HG03565 (cell line): ENCODE measurements around the gene TMEM198.

Experiments used
- ATAC-seq: cut with Tn5 transposase; IDR thresholded peaks from one replicate; pipeline ENCODE4 v1.9.1; 2021; ENCODE audit warnings: mild to moderate bottlenecking, moderate library complexity; ENCODE audit not compliant: unreplicated experiment

The TMEM198 gene

GRCh38 chr2:219560893-219561178, 17.0 kb downstream of the TMEM198 start:
- no peak for ATAC-seq

- no peak for ATAC-seq
Observed at GRCh38 chr2:219561179-219562048, 17.6 kb downstream of the TMEM198 start.

- no peak for ATAC-seq
Observed at GRCh38 chr2:219562049-219563020, 18.5 kb downstream of the TMEM198 start.

- no peak for ATAC-seq
Observed at GRCh38 chr2:219563271-219563928, 19.6 kb downstream of the TMEM198 start.

GRCh38 chr2:219565130-219566080, 21.6 kb downstream of the TMEM198 start:
- no peak for ATAC-seq

DNA sequence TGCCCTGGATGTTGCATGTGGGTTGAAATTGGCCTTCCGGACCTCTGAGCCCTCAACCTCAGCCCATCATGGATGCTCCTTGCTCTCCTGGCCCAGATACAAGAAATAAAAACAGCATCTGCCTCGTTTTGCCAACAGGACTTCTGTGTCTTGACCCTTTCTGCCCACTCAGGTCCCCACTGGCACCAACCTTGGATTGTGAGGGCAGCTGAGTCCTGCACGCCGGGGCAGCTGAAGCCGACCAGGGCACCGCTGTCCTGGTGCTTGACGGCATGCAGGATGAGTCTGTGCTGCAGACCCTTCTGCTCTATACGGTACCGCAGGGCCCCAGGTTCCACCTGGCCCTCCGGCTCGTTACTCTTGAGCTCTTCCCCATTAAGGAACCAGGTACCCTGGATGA, 22.8 kb downstream of the TMEM198 start:
- ATAC-seq = no peak

DNA sequence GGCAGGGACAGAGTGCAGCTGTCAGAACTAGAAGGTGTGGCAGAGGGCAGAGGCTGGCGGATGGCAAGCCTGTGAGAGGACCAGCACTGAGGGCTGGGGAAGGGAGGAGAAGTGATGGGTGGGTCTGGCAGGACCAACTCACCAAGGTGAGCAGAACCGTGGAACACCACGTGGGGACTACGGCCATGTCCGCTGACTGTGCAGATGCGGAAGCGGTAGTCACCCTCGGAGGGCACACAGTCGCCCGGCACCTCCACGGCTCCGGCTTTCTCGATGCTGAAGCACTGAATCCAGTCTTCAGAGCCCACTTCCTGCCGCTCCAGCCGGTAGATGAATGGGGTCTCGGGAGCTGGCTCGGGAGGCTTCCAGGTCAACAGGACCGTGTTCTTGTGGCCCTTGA, 23.3 kb downstream of the TMEM198 start:
- no peak for ATAC-seq

DNA sequence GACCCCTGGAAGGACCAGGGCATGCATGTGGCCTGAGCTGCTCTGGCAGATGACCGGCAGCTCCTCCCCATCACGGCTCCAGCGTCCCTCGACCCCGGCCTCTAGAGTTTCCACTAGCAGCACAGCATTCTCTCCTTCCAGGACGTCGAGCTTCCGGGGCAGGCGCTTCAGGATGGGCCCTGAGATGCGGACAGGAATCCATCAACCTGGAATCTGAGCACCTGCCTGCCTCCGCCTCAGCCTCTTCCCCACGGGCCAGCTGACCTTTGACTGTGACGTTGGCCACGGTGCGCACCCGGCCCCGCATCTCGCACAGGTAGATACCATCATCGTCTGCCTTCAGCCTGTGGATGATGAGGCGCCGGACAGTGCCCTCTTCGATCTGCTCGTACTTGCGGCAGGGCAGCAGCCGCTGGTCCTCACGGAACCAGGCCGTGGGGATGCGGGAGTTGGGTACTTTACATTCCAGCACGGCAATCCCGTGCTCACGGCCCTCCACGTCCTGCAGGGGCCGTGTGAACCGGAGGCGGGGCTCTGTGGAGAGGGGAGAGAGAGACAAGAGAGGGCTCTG, 24.0 kb downstream of the TMEM198 start:
- ATAC-seq = no peak

DNA sequence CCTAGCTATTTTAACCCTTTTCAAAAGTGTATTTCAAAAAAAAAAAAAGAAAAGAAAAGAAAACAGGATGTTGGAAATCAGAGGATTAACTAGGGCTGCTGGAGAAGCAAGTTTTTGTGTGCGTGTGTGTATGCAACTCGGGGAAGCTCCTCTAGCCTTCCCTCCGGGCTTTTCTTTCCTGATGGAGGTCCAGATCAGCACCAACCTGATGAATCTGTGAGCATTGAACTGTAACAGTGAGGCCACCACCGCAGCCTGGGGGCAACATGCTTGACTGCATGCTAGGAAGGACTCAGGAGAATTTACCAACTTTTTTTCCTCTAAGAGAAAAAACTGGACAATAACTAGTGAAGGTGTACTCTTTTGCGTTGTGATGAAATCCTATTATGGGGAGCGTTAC, 25.2 kb downstream of the TMEM198 start:
- no peak for ATAC-seq

DNA sequence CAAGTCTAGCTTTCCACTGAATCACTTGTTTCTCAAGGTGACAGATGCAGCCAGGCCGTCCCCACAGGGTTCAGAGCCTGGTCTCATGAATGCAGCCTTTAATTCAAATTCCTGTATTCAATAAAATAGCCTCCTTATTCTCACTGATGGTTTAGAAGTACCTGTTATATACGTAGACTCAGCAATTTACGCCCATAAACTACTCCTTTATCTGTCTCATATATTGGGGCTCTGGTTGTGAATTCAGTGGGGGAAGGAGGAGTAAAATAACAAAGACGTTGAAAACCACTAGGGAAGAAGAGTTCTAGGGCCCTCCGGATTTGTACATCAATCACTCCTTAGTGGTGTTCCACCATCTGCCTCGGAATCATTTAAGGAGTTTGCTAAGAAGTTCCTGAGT, 25.8 kb downstream of the TMEM198 start:
- ATAC-seq = no peak

- no peak for ATAC-seq
Observed at GRCh38 chr2:219570194-219570923, 26.5 kb downstream of the TMEM198 start.

DNA sequence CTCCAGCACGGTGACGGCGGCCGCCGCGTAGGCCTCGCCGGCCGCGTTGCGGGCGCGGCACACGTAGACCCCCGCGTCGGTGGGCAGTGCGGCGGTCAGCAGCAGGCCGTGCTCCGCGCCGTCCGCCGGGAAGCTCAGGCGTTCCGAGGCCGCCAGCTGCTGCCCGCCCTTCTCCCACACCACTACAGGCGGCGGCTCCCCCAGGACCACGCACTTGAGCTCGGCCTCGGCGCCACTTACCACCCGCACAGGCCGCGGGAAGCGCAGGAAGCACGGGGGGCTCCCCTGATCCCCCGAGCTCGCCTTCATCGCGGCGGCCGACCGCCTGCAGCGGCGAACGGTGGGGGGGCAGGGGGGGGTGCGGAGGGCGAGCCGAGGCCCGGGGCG, 27.1 kb downstream of the TMEM198 start:
- no peak for ATAC-seq

GRCh38 chr2:219571311-219572236, 27.7 kb downstream of the TMEM198 start, which contains the start of gene OBSL1:
TSS of gene OBSL1 (minus strand) at chr2:219571539. CDS start at chr2:219571232, 307 bp downstream.
- no peak for ATAC-seq

- no peak for ATAC-seq
Observed at GRCh38 chr2:219572237-219573001, 28.6 kb downstream of the TMEM198 start, which contains the start of gene INHA. TSS of gene INHA (plus strand) at chr2:219572310. CDS start at chr2:219572375, 65 bp downstream.

DNA sequence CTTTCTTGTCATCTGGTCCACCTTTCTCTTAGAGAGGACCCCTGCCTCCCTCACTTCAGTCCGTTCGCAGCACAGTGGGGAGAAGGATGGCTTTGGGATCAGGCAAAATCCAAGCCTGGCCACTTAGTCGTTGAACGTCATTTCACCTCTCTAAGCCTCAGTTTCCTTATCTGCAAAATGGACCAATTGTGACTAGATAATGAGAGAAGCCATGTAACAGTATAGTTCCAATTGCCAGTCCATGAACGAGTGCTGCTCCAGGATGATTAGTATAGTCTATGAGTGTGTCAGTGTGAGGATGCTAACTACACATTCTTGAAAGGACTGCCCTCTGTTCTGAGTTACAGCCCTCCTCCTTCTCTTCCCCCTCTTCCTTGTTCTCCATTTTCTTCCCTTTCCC, 29.3 kb downstream of the TMEM198 start:
- no peak for ATAC-seq

DNA sequence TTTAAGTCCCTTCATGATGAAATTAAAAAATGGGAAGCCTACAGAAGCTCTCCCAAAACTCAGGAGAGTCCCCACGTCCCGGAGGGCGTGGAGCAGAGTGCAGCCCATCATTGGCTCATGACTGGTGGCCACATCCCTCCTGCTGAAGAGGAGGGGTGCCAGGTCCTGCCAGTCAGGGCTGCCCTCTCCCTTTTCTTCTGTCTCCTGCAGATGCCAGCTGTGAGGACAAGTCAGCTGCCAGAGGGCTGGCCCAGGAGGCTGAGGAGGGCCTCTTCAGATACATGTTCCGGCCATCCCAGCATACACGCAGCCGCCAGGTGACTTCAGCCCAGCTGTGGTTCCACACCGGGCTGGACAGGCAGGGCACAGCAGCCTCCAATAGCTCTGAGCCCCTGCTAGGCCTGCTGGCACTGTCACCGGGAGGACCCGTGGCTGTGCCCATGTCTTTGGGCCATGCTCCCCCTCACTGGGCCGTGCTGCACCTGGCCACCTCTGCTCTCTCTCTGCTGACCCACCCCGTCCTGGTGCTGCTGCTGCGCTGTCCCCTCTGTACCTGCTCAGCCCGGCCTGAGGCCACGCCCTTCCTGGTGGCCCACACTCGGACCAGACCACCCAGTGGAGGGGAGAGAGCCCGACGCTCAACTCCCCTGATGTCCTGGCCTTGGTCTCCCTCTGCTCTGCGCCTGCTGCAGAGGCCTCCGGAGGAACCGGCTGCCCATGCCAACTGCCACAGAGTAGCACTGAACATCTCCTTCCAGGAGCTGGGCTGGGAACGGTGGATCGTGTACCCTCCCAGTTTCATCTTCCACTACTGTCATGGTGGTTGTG, 30.9 kb downstream of the TMEM198 start:
- no peak for ATAC-seq
